Natural killer cell (primary cell): ENCODE results near the gene KSR2. TPM values are rescaled to one million over a fixed set of nuclear protein-coding genes. Genes with fewer than 3 reads are reported as not detected.

Source experiments
- ATAC-seq, 3 donors: fragments of 150-1000 bp in 2 of 3; fragments of 200-7000 bp in 1 of 3; cut with Tn5 transposase; 1 replicate in 1 of 3; 2 replicates in 2 of 3; pipeline ENCODE4 v1.10.0; 2021; ENCODE audit warnings: mild to moderate bottlenecking in 2 of 3, moderate library complexity in 2 of 3
- DNase-seq, 2 donors: peaks; one replicate each; pipeline versions ENCODE4 v3.0.0 to v3.0.0-alpha.2; 2013 to 2021; ENCODE audit warnings: mixed read lengths in 1 of 2
- H3K27ac ChIP-seq: one replicate; pipeline ENCODE4 v1.5.1; 2013; ENCODE audit warnings: mild to moderate bottlenecking, low read length
- H3K27me3 ChIP-seq: one replicate; pipeline ENCODE4 v1.6.1; 2013; ENCODE audit warnings: low read length; ENCODE audit not compliant: control insufficient read depth, insufficient read depth
- H3K36me3 ChIP-seq: one replicate; pipeline ENCODE4 v1.6.1; 2013; ENCODE audit warnings: low read length; ENCODE audit not compliant: control insufficient read depth, insufficient read depth
- H3K4me1 ChIP-seq: one replicate; pipeline ENCODE4 v1.6.1; 2013; ENCODE audit warnings: low read length; ENCODE audit not compliant: control insufficient read depth, insufficient read depth
- H3K4me3 ChIP-seq: one replicate; pipeline ENCODE4 v1.5.1; 2013; ENCODE audit warnings: low read length
- H3K9me3 ChIP-seq: one replicate; pipeline ENCODE4 v1.6.1; 2013; ENCODE audit warnings: low read length; ENCODE audit not compliant: control insufficient read depth, insufficient read depth
- H3K27ac Mint-ChIP-seq, 2 donors: one replicate each; pipeline ENCODE4 v1.8.0; 2022; ENCODE audit warnings: mild to moderate bottlenecking in 2 of 2, mixed read lengths in 2 of 2, moderate library complexity in 1 of 2
- H3K27me3 Mint-ChIP-seq, 2 donors: one replicate each; pipeline ENCODE4 v1.8.0; 2022; ENCODE audit warnings: low read depth in 2 of 2, mixed read lengths in 2 of 2
- H3K36me3 Mint-ChIP-seq: one replicate; pipeline ENCODE4 v1.8.0; 2022; ENCODE audit warnings: mixed read lengths
- H3K4me1 Mint-ChIP-seq, 2 donors: one replicate each; pipeline ENCODE4 v1.8.0; 2022; ENCODE audit warnings: mixed read lengths in 2 of 2
- H3K4me3 Mint-ChIP-seq: one replicate; pipeline ENCODE4 v1.8.0; 2022; ENCODE audit warnings: mild to moderate bottlenecking, moderate library complexity, mixed read lengths
- H3K9me3 Mint-ChIP-seq, 2 donors: one replicate each; pipeline ENCODE4 v1.8.0; 2022; ENCODE audit warnings: mixed read lengths in 2 of 2
- CTCF ChIP-seq: fragments of 200-600 bp; IDR thresholded peaks from one replicate; pipeline ENCODE4 v1.8.0; 2022; ENCODE audit warnings: antibody characterized with exemption
- WGBS: methylation state at CpG from one replicate; pipeline ENCODE4 v1.1.7; 2013; ENCODE audit warnings: missing lambda C conversion rate; ENCODE audit not compliant: insufficient coverage; 5-methylcytosine and 5-hydroxymethylcytosine counted together
- intact Hi-C: fragments of 100-400 bp; cut with micrococcal nuclease; formaldehyde crosslinking; loops from one replicate; pipeline ENCODE4 v1.14.2; 2022
- total RNA-seq, 4 donors: library from RNA; stranded (reverse); fragments of 120-200 nt in 1 of 4; gene quantifications; one replicate each; pipeline versions ENCODE4 v1.2.3 to v1.2.4, GENCODE V29; 2013 to 2022

Gene KSR2
- total RNA-seq, 3 donors from 2014 or later (not counting 1 experiment from before 2014, with no cell fraction given): not detected

- no peak overlapping the region for H3K27ac Mint-ChIP-seq
- WGBS: no CpG with 5 or more reads among the region's 1 CpG
- no peak for TF ChIP-seq CTCF
- H3K27me3 Mint-ChIP-seq: no peaks in the 10 kb centered on the region
- ATAC-seq: no peak
- H3K9me3 Mint-ChIP-seq: no peaks in the 10 kb centered on the region
- Histone ChIP-seq H3K9me3 (peaks cover 6% of the 10 kb centered on the region), H3K27me3 (no peaks in the 10 kb centered on the region), H3K36me3 (no peaks in the 10 kb centered on the region), H3K4me3 (no peak overlapping the region), H3K27ac (no peak overlapping the region), H3K4me1 (no peaks in the 10 kb centered on the region)
- no peaks in the 10 kb centered on the region for H3K36me3 Mint-ChIP-seq
- no peak for DNase-seq
- no peak overlapping the region for H3K4me3 Mint-ChIP-seq
- intact Hi-C loops: no loop called here
- peaks cover 0 to 5% of the 10 kb centered on the region in 2 donors for H3K4me1 Mint-ChIP-seq
Measured at GRCh38 chr12:117853600-117853999, 115.2 kb downstream of the KSR2 start.

- Mint-ChIP-seq H3K27me3 (peaks cover 0 to 6% of the 10 kb centered on the region in 2 donors), H3K4me1 (peaks cover 0 to 5% of the 10 kb centered on the region in 2 donors), H3K4me3 (no peak overlapping the region), H3K9me3 (no peaks in the 10 kb centered on the region), H3K36me3 (no peaks in the 10 kb centered on the region), H3K27ac (no peak overlapping the region)
- no peak overlapping the region for H3K27ac ChIP-seq
- DNase-seq (peak in 1 of 2 donors; percentile 41), ATAC-seq (peak in 2 of 3 donors; percentile 45 to 64)
- H3K9me3 ChIP-seq: peaks cover 6% of the 10 kb centered on the region
- H3K4me3 ChIP-seq: no peak overlapping the region
- TF ChIP-seq CTCF: peak; percentile 61
- H3K4me1 ChIP-seq: no peaks in the 10 kb centered on the region
- no peaks in the 10 kb centered on the region for H3K27me3 ChIP-seq
- intact Hi-C loops: no loop called here
- 19% methylated on average over 2 of the region's 2 CpGs for WGBS
- no peaks in the 10 kb centered on the region for H3K36me3 ChIP-seq
Measured at GRCh38 chr12:117850048-117850447, 118.7 kb downstream of the KSR2 start.

- no peak overlapping the region for H3K4me3 ChIP-seq
- Mint-ChIP-seq H3K27ac (no peak overlapping the region), H3K27me3 (peaks cover 6 to 9% of the 10 kb centered on the region in 2 donors), H3K4me3 (no peak overlapping the region), H3K4me1 (peaks cover 0 to 5% of the 10 kb centered on the region in 2 donors), H3K9me3 (peaks cover 0 to 3% of the 10 kb centered on the region in 2 donors), H3K36me3 (no peaks in the 10 kb centered on the region)
- no peak for DNase-seq
- 52% methylated on average over 5 of the region's 5 CpGs for WGBS
- H3K27ac ChIP-seq: no peak overlapping the region
- H3K4me1 ChIP-seq: no peaks in the 10 kb centered on the region
- H3K27me3 ChIP-seq: no peaks in the 10 kb centered on the region
- ATAC-seq: no peak
- no peaks in the 10 kb centered on the region for H3K9me3 ChIP-seq
- TF ChIP-seq CTCF: no peak
- intact Hi-C loops: no loop called here
- H3K36me3 ChIP-seq: no peaks in the 10 kb centered on the region
Measured at GRCh38 chr12:117847371-117847770, 121.4 kb downstream of the KSR2 start.

- peaks cover 9 to 10% of the 10 kb centered on the region in 2 donors for H3K27me3 Mint-ChIP-seq
- Histone ChIP-seq H3K36me3 (no peaks in the 10 kb centered on the region), H3K4me3 (no peak overlapping the region), H3K27me3 (no peaks in the 10 kb centered on the region), H3K4me1 (no peaks in the 10 kb centered on the region), H3K9me3 (no peaks in the 10 kb centered on the region), H3K27ac (no peak overlapping the region)
- DNase-seq (no peak), ATAC-seq (no peak)
- no peak overlapping the region for H3K4me3 Mint-ChIP-seq
- intact Hi-C loops: no loop called here
- peaks cover 0 to 5% of the 10 kb centered on the region in 2 donors for H3K4me1 Mint-ChIP-seq
- 81% methylated on average over 7 of the region's 7 CpGs for WGBS
- peaks cover 0 to 3% of the 10 kb centered on the region in 2 donors for H3K9me3 Mint-ChIP-seq
- no peak for TF ChIP-seq CTCF
- no peak overlapping the region for H3K27ac Mint-ChIP-seq
- H3K36me3 Mint-ChIP-seq: no peaks in the 10 kb centered on the region
Measured at GRCh38 chr12:117845271-117845904, 123.4 kb downstream of the KSR2 start.
